Sigmoid colon (tissue), 4 donors: Measurements from ENCODE around the gene PEX7.

ENCODE experiments used
- EP300 ChIP-seq, 4 donors: sonication (generic); formaldehyde crosslinking; IDR thresholded peaks; one replicate each; pipeline ENCODE4 v1.6.1; 2017; ENCODE audit warnings: antibody characterized with exemption in 4 of 4
- POLR2A ChIP-seq, 2 donors: fragments of 450-650 bp; IDR thresholded peaks; one replicate each; pipeline ENCODE4 v1.6.1; 2016; ENCODE audit warnings: antibody characterized with exemption in 2 of 2, mild to moderate bottlenecking in 2 of 2, moderate library complexity in 2 of 2
- POLR2AphosphoS5 ChIP-seq, 4 donors: sonication (generic); formaldehyde crosslinking; IDR thresholded peaks; one replicate each; pipeline ENCODE4 v1.6.1; 2017; ENCODE audit warnings: antibody characterized with exemption in 4 of 4
- TF ChIP-seq, protein P1 (sequence below), 4 experiments: fragments of 450-650 bp in 3 of 4; fragments of 200-600 bp in 1 of 4; IDR thresholded peaks; one replicate each; pipeline ENCODE4 v1.5.1; 2016 to 2019; ENCODE audit warnings: antibody characterized with exemption in 4 of 4, mild to moderate bottlenecking in 3 of 4, moderate library complexity in 2 of 4

DNA sequence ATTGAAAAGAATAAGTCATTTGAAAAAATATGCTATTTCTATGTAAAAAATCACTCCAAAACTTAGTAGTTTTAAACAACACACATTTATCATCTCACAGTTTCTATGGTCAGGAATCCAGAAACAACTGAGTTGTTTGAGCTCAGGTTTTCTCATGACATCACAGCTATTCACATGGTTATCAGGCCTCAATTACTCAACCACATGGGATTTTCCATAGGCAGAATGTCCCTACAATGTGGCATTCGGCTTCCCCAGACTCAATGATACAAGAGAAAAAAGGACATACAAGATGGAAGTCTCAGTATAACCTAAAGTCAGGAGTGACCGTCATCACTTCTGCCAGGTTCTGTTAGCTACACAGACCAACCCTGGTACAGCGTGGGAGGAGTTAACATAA is 96.3 kb downstream of the PEX7 start:
- TF ChIP-seq, protein P1, sequence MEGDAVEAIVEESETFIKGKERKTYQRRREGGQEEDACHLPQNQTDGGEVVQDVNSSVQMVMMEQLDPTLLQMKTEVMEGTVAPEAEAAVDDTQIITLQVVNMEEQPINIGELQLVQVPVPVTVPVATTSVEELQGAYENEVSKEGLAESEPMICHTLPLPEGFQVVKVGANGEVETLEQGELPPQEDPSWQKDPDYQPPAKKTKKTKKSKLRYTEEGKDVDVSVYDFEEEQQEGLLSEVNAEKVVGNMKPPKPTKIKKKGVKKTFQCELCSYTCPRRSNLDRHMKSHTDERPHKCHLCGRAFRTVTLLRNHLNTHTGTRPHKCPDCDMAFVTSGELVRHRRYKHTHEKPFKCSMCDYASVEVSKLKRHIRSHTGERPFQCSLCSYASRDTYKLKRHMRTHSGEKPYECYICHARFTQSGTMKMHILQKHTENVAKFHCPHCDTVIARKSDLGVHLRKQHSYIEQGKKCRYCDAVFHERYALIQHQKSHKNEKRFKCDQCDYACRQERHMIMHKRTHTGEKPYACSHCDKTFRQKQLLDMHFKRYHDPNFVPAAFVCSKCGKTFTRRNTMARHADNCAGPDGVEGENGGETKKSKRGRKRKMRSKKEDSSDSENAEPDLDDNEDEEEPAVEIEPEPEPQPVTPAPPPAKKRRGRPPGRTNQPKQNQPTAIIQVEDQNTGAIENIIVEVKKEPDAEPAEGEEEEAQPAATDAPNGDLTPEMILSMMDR (IDR thresholded peaks at IDR 0.05) = no peak
- TF ChIP-seq EP300 (IDR thresholded peaks at IDR 0.05) = no peak
- TF ChIP-seq POLR2AphosphoS5 (IDR thresholded peaks at IDR 0.05) = no peak
- no peak for TF ChIP-seq POLR2A (IDR thresholded peaks at IDR 0.05)
